ENCODE measurements around the gene COLGALT1.
"Not testable (repeated sequence)": the region's sequence is repeated elsewhere in the genome, so short reads cannot be mapped to it uniquely, and the experiment has no call there.

Gene COLGALT1

GRCh38 chr19:17534767-17535166 lies 20.7 kb upstream of the COLGALT1 start:
- no peak for DNase-seq

GRCh38 chr19:17536955-17537354 lies 18.5 kb upstream of the COLGALT1 start:
- no peak for DNase-seq

DNA sequence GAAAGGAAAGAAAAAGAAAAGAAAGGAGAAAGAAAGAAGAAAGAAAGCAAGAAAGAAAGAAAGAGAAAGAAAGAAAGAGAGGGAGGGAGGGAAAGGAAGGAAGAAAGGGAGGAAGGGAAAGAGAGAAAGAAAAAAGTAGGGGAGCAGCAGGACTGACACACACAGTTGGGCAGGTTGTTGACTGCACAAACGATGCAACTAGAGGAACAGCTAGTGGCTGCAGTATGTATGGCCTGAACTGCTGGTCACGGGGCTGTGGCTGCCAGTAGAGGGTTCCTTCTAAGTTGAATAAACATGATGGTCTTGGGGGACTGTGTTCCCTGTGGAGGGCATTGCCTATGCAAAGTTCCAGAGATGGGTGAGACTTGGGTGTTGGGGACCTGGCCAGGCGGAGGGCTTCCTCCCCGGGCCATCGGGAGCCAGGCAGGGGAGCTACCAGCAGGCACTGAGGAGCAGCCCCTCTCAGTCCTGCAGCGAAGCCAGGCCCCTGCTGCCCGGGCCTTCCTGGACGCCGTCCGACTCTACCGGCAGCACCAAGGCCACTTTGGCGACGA lies 16.7 kb upstream of the COLGALT1 start:
- no peak for DNase-seq

DNA sequence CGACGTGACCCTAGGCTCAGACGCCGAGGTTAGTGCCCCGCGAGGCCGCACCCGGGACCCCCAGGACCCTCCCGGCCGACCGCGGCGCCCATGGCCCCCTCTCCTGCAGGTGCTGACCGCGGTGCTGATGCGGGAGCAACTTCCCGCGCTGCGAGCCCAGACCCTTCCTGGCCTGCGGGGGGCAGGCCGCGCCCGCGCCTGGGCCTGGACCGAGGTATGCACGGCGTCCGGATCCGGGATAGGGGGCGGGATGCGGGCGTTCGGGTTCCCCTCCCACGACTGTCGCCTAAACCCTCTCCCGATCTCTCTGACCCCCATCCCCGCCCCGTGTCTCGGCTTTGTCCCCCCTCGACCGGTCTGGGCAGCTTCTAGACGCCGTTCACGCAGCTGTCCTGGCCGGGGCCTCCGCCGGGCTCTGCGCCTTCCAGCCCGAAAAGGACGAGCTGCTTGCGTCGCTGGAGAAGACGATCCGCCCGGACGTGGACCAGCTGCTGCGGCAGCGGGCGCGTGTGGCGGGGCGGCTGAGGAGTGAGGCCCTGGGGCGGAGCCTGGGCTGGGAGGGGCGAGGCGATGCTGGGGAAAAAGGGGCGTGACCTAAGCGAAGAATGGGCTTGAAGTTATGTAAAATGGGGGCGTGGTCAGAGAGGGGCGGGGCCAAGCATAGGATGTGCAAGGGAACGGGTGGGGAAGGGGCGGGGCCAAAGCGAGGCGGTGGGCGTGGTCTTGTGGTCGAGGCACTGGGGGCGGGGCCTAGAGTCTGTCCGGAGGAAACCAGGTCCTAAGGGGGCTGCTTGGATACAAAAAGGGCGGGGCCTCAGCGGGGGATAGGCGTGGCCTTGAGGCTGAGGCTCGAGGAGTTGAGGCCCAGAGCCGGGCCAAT lies 16.0 kb upstream of the COLGALT1 start:
- DNase-seq: peak; percentile 88

DNA sequence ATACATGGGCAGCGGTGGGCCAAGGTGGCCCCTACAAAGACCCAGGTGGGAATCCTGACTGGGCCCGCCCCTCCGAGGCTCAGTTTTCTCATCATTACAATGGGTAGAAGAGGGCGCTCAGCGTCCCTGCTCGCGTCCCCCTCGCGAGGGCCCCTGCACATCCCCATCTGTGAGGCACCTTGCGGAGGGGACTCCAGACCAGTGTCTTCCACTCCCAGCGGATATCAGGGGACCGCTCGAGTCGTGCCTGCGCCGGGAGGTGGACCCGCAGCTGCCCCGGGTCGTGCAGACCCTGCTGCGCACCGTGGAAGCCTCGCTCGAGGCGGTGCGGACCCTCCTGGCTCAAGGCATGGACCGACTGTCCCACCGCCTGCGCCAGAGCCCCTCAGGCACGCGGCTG lies 15.3 kb upstream of the COLGALT1 start:
- DNase-seq: no peak

DNA sequence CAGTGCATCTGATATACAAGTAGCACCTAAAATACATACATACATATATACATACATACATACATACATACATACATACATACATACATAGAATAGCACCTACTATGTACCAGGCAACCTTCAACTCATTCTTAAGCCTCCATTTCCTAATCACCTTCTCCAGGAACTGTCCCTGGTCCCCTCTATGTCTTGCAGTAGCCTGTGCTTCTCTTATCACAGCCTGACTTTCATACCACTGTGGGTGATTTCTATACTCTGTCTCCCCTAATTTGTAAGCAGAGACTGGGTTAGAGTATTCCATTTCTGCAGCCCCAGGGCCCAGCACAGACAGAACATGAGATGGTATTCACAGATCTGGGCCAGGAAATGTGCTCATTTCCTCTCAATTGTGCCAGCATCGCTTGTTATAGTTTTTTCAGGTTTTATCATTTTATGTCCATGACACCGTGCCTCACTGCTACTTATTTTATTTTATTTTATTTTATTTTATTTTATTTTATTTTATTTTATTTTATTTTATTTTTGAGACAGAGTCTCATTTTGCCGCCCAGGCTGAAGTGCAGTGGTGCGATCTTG lies 14.2 kb upstream of the COLGALT1 start:
- DNase-seq: no peak

GRCh38 chr19:17542042-17542441 lies 13.4 kb upstream of the COLGALT1 start:
- no peak for DNase-seq

- DNase-seq: no peak
These were observed 12.5 kb upstream of the COLGALT1 start for GRCh38 chr19:17542793-17543582.

GRCh38 chr19:17543986-17544385 lies 11.5 kb upstream of the COLGALT1 start:
- no peak for DNase-seq

DNA sequence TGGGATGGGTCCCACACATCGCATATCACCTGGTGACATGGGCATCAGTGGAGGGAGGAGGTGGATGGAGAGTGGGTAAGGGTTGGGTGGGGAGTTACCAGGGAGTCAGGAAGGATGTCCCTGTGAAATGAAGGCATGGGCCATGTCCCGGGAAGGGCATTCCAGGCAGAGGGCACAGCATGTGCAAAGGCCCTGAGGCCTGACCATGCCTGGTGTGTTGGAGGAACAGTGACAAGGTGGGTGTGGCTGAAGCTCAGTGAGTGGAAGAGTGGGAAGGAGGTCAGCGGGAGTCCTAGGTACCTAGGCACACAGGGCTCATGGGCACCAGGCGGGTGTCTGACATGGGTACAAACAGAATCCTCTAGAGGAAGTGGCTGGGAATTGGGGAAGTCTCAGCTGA lies 11.0 kb upstream of the COLGALT1 start:
- no peak for DNase-seq

DNA sequence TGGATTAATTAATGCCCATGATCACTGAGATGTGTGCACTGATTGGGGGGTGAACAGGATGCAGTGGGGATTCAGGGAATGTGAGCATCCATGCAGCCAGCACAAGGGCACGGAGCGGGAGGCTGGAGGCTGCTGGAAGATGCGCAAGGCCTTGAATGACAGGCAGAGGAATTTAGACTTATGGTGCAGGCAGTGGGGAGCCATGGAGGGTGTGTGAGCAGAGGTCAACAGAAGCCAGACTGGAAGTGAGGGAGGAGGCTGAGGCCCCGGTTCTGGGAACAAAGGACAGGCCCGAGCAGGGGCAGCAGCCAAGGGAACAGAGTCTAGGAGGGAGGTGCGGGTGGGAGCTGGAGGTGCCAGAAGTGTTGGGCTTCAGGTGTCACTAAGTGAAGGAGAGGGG lies 7.3 kb upstream of the COLGALT1 start:
- no peak for DNase-seq

GRCh38 chr19:17549085-17549740 lies 6.2 kb upstream of the COLGALT1 start:
- no peak for DNase-seq

DNA sequence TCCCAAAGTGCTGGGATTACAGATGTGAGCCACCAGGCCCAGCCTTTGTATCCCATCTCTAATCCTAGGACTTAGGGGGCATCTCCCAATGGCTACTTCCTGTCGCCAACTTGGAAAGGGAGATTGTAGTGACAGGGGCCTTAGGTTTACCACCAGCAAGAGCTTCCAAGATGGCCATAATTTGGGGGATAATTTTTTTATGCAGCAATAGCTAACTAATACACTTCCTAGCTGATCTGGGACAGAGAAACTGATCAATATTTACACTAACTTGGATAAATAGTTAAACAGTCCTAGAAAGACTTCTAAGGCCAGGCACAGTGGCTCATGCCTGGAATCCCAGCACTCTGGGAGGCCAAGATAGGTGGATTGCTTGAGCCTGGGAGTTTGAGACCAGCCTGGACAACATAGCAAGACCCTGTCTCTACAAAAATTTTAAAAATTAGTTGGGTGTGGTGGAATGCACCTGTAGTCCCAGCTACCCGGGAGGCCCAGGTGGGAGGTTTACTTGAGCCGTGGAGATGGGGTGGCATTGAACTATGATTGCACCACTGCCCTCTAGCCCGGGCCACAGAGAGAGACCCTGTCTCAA lies 5.3 kb upstream of the COLGALT1 start:
- DNase-seq: no peak

DNA sequence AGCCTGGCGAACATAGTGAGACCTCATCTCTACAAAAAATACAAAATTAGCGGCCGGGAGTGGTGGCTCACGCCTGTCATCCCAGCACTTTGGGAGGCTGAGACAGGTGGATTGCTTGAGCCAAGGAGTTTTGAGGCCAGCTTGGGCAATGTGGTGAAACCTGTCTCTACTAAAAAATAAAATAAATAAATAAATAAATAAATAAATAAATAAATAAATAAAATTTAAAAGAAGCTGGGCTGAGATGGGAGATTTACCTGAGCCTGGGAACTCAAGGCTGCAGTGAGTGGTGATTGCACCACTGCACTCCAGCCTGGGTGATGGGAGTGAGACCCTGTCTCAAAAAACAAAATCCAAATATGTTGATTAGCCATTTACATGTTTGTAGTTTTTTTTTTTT lies 2.7 kb upstream of the COLGALT1 start:
- not testable (repeated sequence) for DNase-seq

- no peak for DNase-seq
These were observed 2.2 kb upstream of the COLGALT1 start for GRCh38 chr19:17553256-17553655.

DNA sequence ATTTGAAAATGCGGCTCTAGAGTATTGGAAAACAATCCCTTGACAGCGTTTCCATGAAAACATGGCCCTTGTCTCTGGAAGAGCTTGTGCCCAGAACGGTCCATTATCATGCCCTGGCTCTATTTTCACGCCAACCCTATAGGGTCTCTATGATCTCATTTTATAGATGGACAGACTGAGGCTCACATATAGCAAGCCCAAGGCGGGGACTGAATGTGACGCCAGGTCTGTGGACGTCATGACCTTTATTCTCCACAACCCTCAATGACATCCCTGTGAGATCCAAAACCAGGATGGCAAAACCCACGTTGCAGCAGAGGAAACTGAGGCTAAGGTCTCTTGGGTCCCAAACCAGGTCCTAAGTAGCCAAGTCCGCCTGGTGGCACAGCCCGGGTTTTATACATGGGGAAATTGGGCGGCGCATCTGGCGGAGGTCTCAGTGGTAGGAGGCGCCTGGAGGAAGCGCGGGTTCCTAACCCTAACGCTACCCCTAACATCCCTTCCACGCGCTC lies 425 bp upstream of the COLGALT1 start:
- DNase-seq: no peak

- peak; percentile 20 for DNase-seq
These were observed 722 bp downstream of the COLGALT1 start for GRCh38 chr19:17555929-17556813.

DNA sequence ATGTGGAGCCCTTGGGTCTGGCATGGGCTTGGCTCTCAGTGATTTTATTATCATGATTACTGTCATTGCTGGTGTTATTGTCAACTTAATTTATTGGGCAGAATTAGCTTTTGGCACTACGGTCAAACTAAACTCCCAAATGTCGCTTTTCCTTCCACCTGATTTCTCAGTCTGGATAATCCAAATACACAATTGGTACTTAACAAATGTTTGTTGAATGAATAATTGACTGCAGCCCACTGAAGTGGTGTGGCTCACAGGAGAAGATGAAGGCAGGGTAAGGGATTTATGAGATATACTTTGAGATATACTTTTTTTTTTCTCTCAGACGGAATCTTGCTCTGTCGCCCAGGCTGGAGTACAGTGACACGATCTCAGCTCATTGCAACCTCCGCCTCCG lies 1.5 kb downstream of the COLGALT1 start:
- DNase-seq: no peak

GRCh38 chr19:17557466-17557865 lies 2.0 kb downstream of the COLGALT1 start:
- no peak for DNase-seq

GRCh38 chr19:17560205-17560595 lies 4.8 kb downstream of the COLGALT1 start:
- no peak for DNase-seq

- DNase-seq: no peak
These were observed 6.6 kb downstream of the COLGALT1 start for GRCh38 chr19:17562097-17562496.
